DOHH2 (cell line): ENCODE measurements around the gene FZR1.

Experiments used
- H3F3A ChIP-seq: fragments of 200-600 bp; sonication (generic), shearing (Covaris generic); 2 replicates; pipeline ENCODE4 v1.6.0; 2016; ENCODE audit warnings: antibody characterized with exemption, mild to moderate bottlenecking; ENCODE audit not compliant: control insufficient read depth, insufficient read depth
- H3K27ac ChIP-seq: fragments of 200-600 bp; sonication (generic); 2 replicates; pipeline ENCODE4 v1.5.1; 2014; ENCODE audit warnings: low read depth, mild to moderate bottlenecking, low read length, moderate library complexity
- H3K27me3 ChIP-seq: fragments of 200-600 bp; sonication (generic); 2 replicates; pipeline ENCODE4 v1.6.1; 2014; ENCODE audit warnings: mild to moderate bottlenecking, low read length, mixed read lengths; ENCODE audit not compliant: control insufficient read depth
- H3K36me3 ChIP-seq: fragments of 200-600 bp; sonication (generic); 2 replicates; pipeline ENCODE4 v1.6.1; 2014; ENCODE audit warnings: mild to moderate bottlenecking, low read length, moderate library complexity, mixed read lengths; ENCODE audit not compliant: control insufficient read depth
- H3K4me1 ChIP-seq: fragments of 200-600 bp; sonication (generic); 2 replicates; pipeline ENCODE4 v1.6.1; 2014; ENCODE audit warnings: mild to moderate bottlenecking, low read length, mixed read lengths; ENCODE audit not compliant: control insufficient read depth
- H3K4me2 ChIP-seq: fragments of 200-600 bp; sonication (generic); 2 replicates; pipeline ENCODE4 v1.6.0; 2014; ENCODE audit warnings: mild to moderate bottlenecking, low read length, moderate library complexity
- H3K4me3 ChIP-seq: fragments of 200-600 bp; sonication (generic); 2 replicates; pipeline ENCODE4 v1.5.1; 2014; ENCODE audit warnings: mild to moderate bottlenecking, low read length, mixed read lengths
- H3K79me2 ChIP-seq: fragments of 200-600 bp; sonication (generic); 2 replicates; pipeline ENCODE4 v1.6.1; 2014; ENCODE audit warnings: mild to moderate bottlenecking, low read length, mixed read lengths; ENCODE audit not compliant: control insufficient read depth
- H3K9me2 ChIP-seq: fragments of 200-600 bp; sonication (generic); replicated peaks from 2 replicates; pipeline ENCODE4 v1.6.1; 2014; ENCODE audit warnings: mild to moderate bottlenecking, low read length, mixed read lengths; ENCODE audit not compliant: control insufficient read depth
- H3K9me3 ChIP-seq: fragments of 200-600 bp; sonication (generic); 2 replicates; pipeline ENCODE4 v1.6.1; 2014; ENCODE audit warnings: antibody characterized with exemption, low read length, mixed read lengths; ENCODE audit not compliant: control insufficient read depth, insufficient read depth
- H4K20me1 ChIP-seq: fragments of 200-600 bp; sonication (generic); 2 replicates; pipeline ENCODE4 v1.6.0; 2014; ENCODE audit warnings: low read depth, mild to moderate bottlenecking, antibody characterized with exemption, low read length, moderate library complexity; ENCODE audit not compliant: control insufficient read depth, insufficient read depth
- CTCF ChIP-seq: fragments of 200-600 bp; sonication (generic); IDR thresholded peaks from one replicate; pipeline ENCODE4 v1.5.1; 2014; ENCODE audit warnings: antibody characterized with exemption, mild to moderate bottlenecking, low read depth, low read length; ENCODE audit not compliant: poor library complexity, severe bottlenecking
- EZH2phosphoT487 ChIP-seq: fragments of 200-600 bp; sonication (generic); IDR thresholded peaks from 2 replicates; pipeline ENCODE4 v1.6.1; 2017; ENCODE audit warnings: borderline replicate concordance, mild to moderate bottlenecking, antibody characterized with exemption, low read length, moderate library complexity, mixed read lengths

Gene FZR1

GRCh38 chr19:3475449-3475848 is 30.7 kb upstream of the FZR1 start:
- Histone ChIP-seq H3K4me1 (peaks cover 22% of the 10 kb centered on the region), H3K27ac (no peak overlapping the region), H3K27me3 (no peaks in the 10 kb centered on the region), H4K20me1 (no peaks in the 10 kb centered on the region), H3K79me2 (no peaks in the 10 kb centered on the region), H3K36me3 (no peaks in the 10 kb centered on the region), H3K9me3 (no peaks in the 10 kb centered on the region), H3F3A (peaks cover under 1% of the 10 kb centered on the region; the same call in 1 of the 2 replicates), H3K4me3 (no peak overlapping the region), H3K4me2 (no peak overlapping the region), H3K9me2 (no peaks in the 10 kb centered on the region)
- TF ChIP-seq CTCF (no peak), EZH2phosphoT487 (no peak)

- no peaks in the 10 kb centered on the region for H3K9me2 ChIP-seq
- no peaks in the 10 kb centered on the region for H3K79me2 ChIP-seq
- H3K4me3 ChIP-seq, result no peak overlapping the region
- H3K9me3 ChIP-seq, result no peaks in the 10 kb centered on the region
- H3K27ac ChIP-seq, result no peak overlapping the region
- peaks cover 12% of the 10 kb centered on the region for H3F3A ChIP-seq
- no peak overlapping the region for H3K4me2 ChIP-seq
- no peaks in the 10 kb centered on the region for H3K36me3 ChIP-seq
- no peaks in the 10 kb centered on the region for H3K27me3 ChIP-seq
- TF ChIP-seq EZH2phosphoT487 (no peak), CTCF (no peak)
- peaks cover 36% of the 10 kb centered on the region for H3K4me1 ChIP-seq
- no peaks in the 10 kb centered on the region for H4K20me1 ChIP-seq
Measured at GRCh38 chr19:3476830-3477229, 29.3 kb upstream of the FZR1 start.

GRCh38 chr19:3477506-3477905 is 28.6 kb upstream of the FZR1 start:
- Histone ChIP-seq H3K4me1 (peaks cover 42% of the 10 kb centered on the region), H3K36me3 (no peaks in the 10 kb centered on the region), H4K20me1 (no peaks in the 10 kb centered on the region), H3K79me2 (no peaks in the 10 kb centered on the region), H3K4me3 (no peak overlapping the region), H3K9me2 (no peaks in the 10 kb centered on the region), H3K9me3 (no peaks in the 10 kb centered on the region), H3K4me2 (no peak overlapping the region), H3F3A (peaks cover 12% of the 10 kb centered on the region), H3K27me3 (no peaks in the 10 kb centered on the region), H3K27ac (no peak overlapping the region)
- TF ChIP-seq EZH2phosphoT487 (no peak), CTCF (no peak)

- Histone ChIP-seq H3K27ac (no peak overlapping the region), H3F3A (peaks cover 12% of the 10 kb centered on the region), H3K9me2 (no peaks in the 10 kb centered on the region), H3K9me3 (no peaks in the 10 kb centered on the region), H3K27me3 (no peaks in the 10 kb centered on the region), H4K20me1 (no peaks in the 10 kb centered on the region), H3K4me1 (peaks cover 42% of the 10 kb centered on the region), H3K79me2 (no peaks in the 10 kb centered on the region), H3K36me3 (no peaks in the 10 kb centered on the region), H3K4me2 (no peak overlapping the region), H3K4me3 (no peak overlapping the region)
- TF ChIP-seq CTCF, result no peak
- no peak for TF ChIP-seq EZH2phosphoT487
Measured at GRCh38 chr19:3477951-3478350, 28.2 kb upstream of the FZR1 start.
